Limb (tissue), 2 donors: ENCODE data around the gene CSRP1.

Source experiments
- DNase-seq, 2 donors: peaks; one replicate each; pipeline ENCODE4 v3.0.0-alpha.2; 2016; ENCODE audit errors: extremely low spot score in 2 of 2

Gene CSRP1

GRCh38 chr1:201513498-201514243 lies 6.7 kb upstream of the CSRP1 start:
- no peak for DNase-seq

GRCh38 chr1:201511941-201512539 lies 5.1 kb upstream of the CSRP1 start:
- DNase-seq, result peak in 1 of 2 donors; percentile 55

GRCh38 chr1:201511396-201511940 lies 4.5 kb upstream of the CSRP1 start:
- no peak for DNase-seq

- DNase-seq, result no peak
Measured at GRCh38 chr1:201510734-201511133, 3.8 kb upstream of the CSRP1 start.

- no peak for DNase-seq
Measured at GRCh38 chr1:201509601-201510374, 2.9 kb upstream of the CSRP1 start.

- DNase-seq, result no peak
Measured at GRCh38 chr1:201508809-201509208, 1.9 kb upstream of the CSRP1 start.

- no peak for DNase-seq
Measured at GRCh38 chr1:201507360-201507675, 395 bp upstream of the CSRP1 start.

- no peak for DNase-seq
Measured at GRCh38 chr1:201506092-201506491, 831 bp downstream of the CSRP1 start.

- DNase-seq, result no peak
Measured at GRCh38 chr1:201505503-201505890, 1.4 kb downstream of the CSRP1 start.

GRCh38 chr1:201504799-201505502 lies 2.0 kb downstream of the CSRP1 start:
- DNase-seq, result no peak

GRCh38 chr1:201504179-201504631 lies 2.7 kb downstream of the CSRP1 start:
- no peak for DNase-seq

GRCh38 chr1:201503397-201504176 lies 3.3 kb downstream of the CSRP1 start:
- DNase-seq, result peak; percentile 75 to 91

GRCh38 chr1:201502511-201502857 lies 4.4 kb downstream of the CSRP1 start:
- no peak for DNase-seq

- no peak for DNase-seq
Measured at GRCh38 chr1:201501812-201502510, 5.0 kb downstream of the CSRP1 start.

GRCh38 chr1:201501144-201501543 lies 5.8 kb downstream of the CSRP1 start:
- DNase-seq, result no peak

GRCh38 chr1:201500670-201501120 lies 6.2 kb downstream of the CSRP1 start:
- no peak for DNase-seq

GRCh38 chr1:201499795-201500669 lies 6.9 kb downstream of the CSRP1 start:
- no peak for DNase-seq

GRCh38 chr1:201499191-201499590 lies 7.7 kb downstream of the CSRP1 start:
- no peak for DNase-seq

- DNase-seq, result no peak
Measured at GRCh38 chr1:201498621-201499020, 8.3 kb downstream of the CSRP1 start.
